ENCODE results near the gene OBSCN. TPM values are rescaled to one million over a fixed set of nuclear protein-coding genes. Genes with fewer than 3 reads are reported as not detected.

The OBSCN gene
- total RNA-seq, 2 experiments from 2014 or later = 80.8 to 82.2 TPM

- H3K9me3 ChIP-seq (ENCODE audit: control insufficient read depth in 1 of 2, insufficient read depth in 1 of 2, low read length in 2 of 2) = no peaks in the 10 kb centered on the region
- CTCF ChIA-PET = no interaction called here
- intact Hi-C loops (cut with DNase I, micrococcal nuclease) = loop anchor here in 1 of 2 experiments (10.0 kb wide), 2 partner anchors 138 to 488 kb away; no protein-coding TSS in a partner anchor
Observed at GRCh38 chr1:228272831-228273571, 65.2 kb downstream of the OBSCN start.

GRCh38 chr1:228273720-228274451, 66.0 kb downstream of the OBSCN start:
- POLR2A ChIA-PET = no interaction called here
- intact Hi-C loops (cut with DNase I, micrococcal nuclease) = loop anchor here in 1 of 2 experiments (10.0 kb wide), 2 partner anchors 139 to 489 kb away; no protein-coding TSS in a partner anchor

More at GRCh38 chr1:228272831-228273571, 65.2 kb downstream of the OBSCN start:
- no peak overlapping the region for H3K4me3 Mint-ChIP-seq
- ATAC-seq (ENCODE audit: poor library complexity) = no peak
- DNase-seq = no peak
- POLR2A ChIA-PET = no interaction called here
- TF ChIP-seq CTCF (IDR thresholded peaks at IDR 0.05) = no peak
- Histone ChIP-seq H3K27ac (ENCODE audit: low read depth in 1 of 2, low read length in 2 of 2) (no peak overlapping the region), H3K27me3 (ENCODE audit: control insufficient read depth in 1 of 2, insufficient read depth in 2 of 2, low read length in 2 of 2) (no peaks in the 10 kb centered on the region), H3K36me3 (ENCODE audit: insufficient read depth, low read length) (peaks cover 3% of the 10 kb centered on the region), H3K4me3 (ENCODE audit: low read length) (no peak overlapping the region), H3K4me1 (ENCODE audit: insufficient read depth, low read length) (peaks cover 27% of the 10 kb centered on the region)
- H3K27ac Mint-ChIP-seq = no peak overlapping the region
- H3K27me3 Mint-ChIP-seq = no peaks in the 10 kb centered on the region
- peaks cover 6% of the 10 kb centered on the region for H3K36me3 Mint-ChIP-seq (ENCODE audit: low read depth)
- H3K9me3 Mint-ChIP-seq = no peaks in the 10 kb centered on the region
- H3K4me1 Mint-ChIP-seq (ENCODE audit: low read depth) = peaks cover 21% of the 10 kb centered on the region

More at GRCh38 chr1:228273720-228274451, 66.0 kb downstream of the OBSCN start:
- CTCF ChIA-PET = no interaction called here
- Histone ChIP-seq H3K9me3 (ENCODE audit: control insufficient read depth in 1 of 2, insufficient read depth in 1 of 2, low read length in 2 of 2) (no peaks in the 10 kb centered on the region), H3K4me3 (ENCODE audit: low read length) (no peak overlapping the region), H3K27me3 (ENCODE audit: control insufficient read depth in 1 of 2, insufficient read depth in 2 of 2, low read length in 2 of 2) (no peaks in the 10 kb centered on the region), H3K36me3 (ENCODE audit: insufficient read depth, low read length) (peaks cover 3% of the 10 kb centered on the region), H3K4me1 (ENCODE audit: insufficient read depth, low read length) (peaks cover 27% of the 10 kb centered on the region), H3K27ac (ENCODE audit: low read depth in 1 of 2, low read length in 2 of 2) (no peak overlapping the region)
- H3K36me3 Mint-ChIP-seq (ENCODE audit: low read depth) = peaks cover 3% of the 10 kb centered on the region
- peak overlapping the region; percentile 87 for H3K4me3 Mint-ChIP-seq
- no peak for ATAC-seq (ENCODE audit: poor library complexity)
- no peak for TF ChIP-seq CTCF (IDR thresholded peaks at IDR 0.05)
- H3K9me3 Mint-ChIP-seq = no peaks in the 10 kb centered on the region
- no peak overlapping the region for H3K27ac Mint-ChIP-seq
- H3K4me1 Mint-ChIP-seq (ENCODE audit: low read depth) = peaks cover 21% of the 10 kb centered on the region
- no peaks in the 10 kb centered on the region for H3K27me3 Mint-ChIP-seq
- no peak for DNase-seq
